WTC11 (cell line): ENCODE measurements around the gene LASP1NB.

Experiments used
- CTCF ChIP-seq: fragments of 200-600 bp; IDR thresholded peaks from 2 replicates; pipeline ENCODE4 v1.8.0; 2022; ENCODE audit warnings: antibody characterized with exemption
- E2F4 ChIP-seq: sonication (generic); formaldehyde crosslinking; IDR thresholded peaks from 2 replicates; pipeline ENCODE4 v1.8.1; 2022; ENCODE audit warnings: low read depth, mild to moderate bottlenecking, moderate library complexity, missing genetic modification reagents, borderline replicate concordance
- E2F5 ChIP-seq: sonication (generic); formaldehyde crosslinking; IDR thresholded peaks from 2 replicates; pipeline ENCODE4 v1.8.1; 2022; ENCODE audit warnings: mild to moderate bottlenecking, moderate library complexity, missing genetic modification reagents
- GABPB1 ChIP-seq: sonication (generic); formaldehyde crosslinking; IDR thresholded peaks from 2 replicates; pipeline ENCODE4 v1.8.1; 2023; ENCODE audit warnings: mild to moderate bottlenecking, missing genetic modification reagents
- IRF1 ChIP-seq: sonication (generic); formaldehyde crosslinking; IDR thresholded peaks from 2 replicates; pipeline ENCODE4 v1.8.0; 2023; ENCODE audit warnings: missing genetic modification reagents
- MAX ChIP-seq: sonication (generic); formaldehyde crosslinking; IDR thresholded peaks from 2 replicates; pipeline ENCODE4 v1.8.0; 2022; ENCODE audit warnings: mild to moderate bottlenecking, missing genetic modification reagents
- NFYB ChIP-seq: sonication (generic); formaldehyde crosslinking; conservative IDR thresholded peaks from 2 replicates; pipeline ENCODE4 v1.8.0; 2022; ENCODE audit warnings: low read depth, missing genetic modification reagents
- NR3C1 ChIP-seq: sonication (generic); formaldehyde crosslinking; conservative IDR thresholded peaks from 2 replicates; pipeline ENCODE4 v1.8.1; 2023; ENCODE audit warnings: low read depth, mild to moderate bottlenecking, missing genetic modification reagents
- SMAD4 ChIP-seq: sonication (generic); formaldehyde crosslinking; IDR thresholded peaks from 2 replicates; pipeline ENCODE4 v1.8.0; 2022; ENCODE audit warnings: mild to moderate bottlenecking, missing genetic modification reagents
- ZBTB43 ChIP-seq: sonication (generic); formaldehyde crosslinking; IDR thresholded peaks from 2 replicates; pipeline ENCODE4 v1.8.1; 2023; ENCODE audit warnings: mild to moderate bottlenecking, missing genetic modification reagents
- ZNF263 ChIP-seq: sonication (generic); formaldehyde crosslinking; IDR thresholded peaks from 2 replicates; pipeline ENCODE4 v1.8.1; 2022; ENCODE audit warnings: low read depth, mild to moderate bottlenecking, moderate library complexity, missing genetic modification reagents

- no peak for TF ChIP-seq CTCF
- TF ChIP-seq E2F5 (CRISPR knock-in tag) = no peak
- no peak for TF ChIP-seq NFYB (CRISPR knock-in tag)
- no peak for TF ChIP-seq ZBTB43 (CRISPR knock-in tag)
- TF ChIP-seq E2F4 (CRISPR knock-in tag) = no peak
- TF ChIP-seq ZNF263 (CRISPR knock-in tag) = no peak
- TF ChIP-seq GABPB1 (CRISPR knock-in tag) = no peak
- TF ChIP-seq SMAD4 (CRISPR knock-in tag) = no peak
- no peak for TF ChIP-seq NR3C1
- no peak for TF ChIP-seq MAX (CRISPR knock-in tag)
- TF ChIP-seq IRF1 (CRISPR knock-in tag) = no peak
Observed at GRCh38 chr17:38894276-38894675, 31.1 kb upstream of the LASP1NB start.
